ENCODE measurements around the gene GRID1.

GRCh38 chr10:86226781-86227201, 139.8 kb downstream of the GRID1 start:
- TF ChIP-seq, protein P1, sequence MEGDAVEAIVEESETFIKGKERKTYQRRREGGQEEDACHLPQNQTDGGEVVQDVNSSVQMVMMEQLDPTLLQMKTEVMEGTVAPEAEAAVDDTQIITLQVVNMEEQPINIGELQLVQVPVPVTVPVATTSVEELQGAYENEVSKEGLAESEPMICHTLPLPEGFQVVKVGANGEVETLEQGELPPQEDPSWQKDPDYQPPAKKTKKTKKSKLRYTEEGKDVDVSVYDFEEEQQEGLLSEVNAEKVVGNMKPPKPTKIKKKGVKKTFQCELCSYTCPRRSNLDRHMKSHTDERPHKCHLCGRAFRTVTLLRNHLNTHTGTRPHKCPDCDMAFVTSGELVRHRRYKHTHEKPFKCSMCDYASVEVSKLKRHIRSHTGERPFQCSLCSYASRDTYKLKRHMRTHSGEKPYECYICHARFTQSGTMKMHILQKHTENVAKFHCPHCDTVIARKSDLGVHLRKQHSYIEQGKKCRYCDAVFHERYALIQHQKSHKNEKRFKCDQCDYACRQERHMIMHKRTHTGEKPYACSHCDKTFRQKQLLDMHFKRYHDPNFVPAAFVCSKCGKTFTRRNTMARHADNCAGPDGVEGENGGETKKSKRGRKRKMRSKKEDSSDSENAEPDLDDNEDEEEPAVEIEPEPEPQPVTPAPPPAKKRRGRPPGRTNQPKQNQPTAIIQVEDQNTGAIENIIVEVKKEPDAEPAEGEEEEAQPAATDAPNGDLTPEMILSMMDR (IDR thresholded peaks at IDR 0.05), result no peak
- TF ChIP-seq NR2C2 (CRISPR knock-in tag; IDR thresholded peaks at IDR 0.05), result no peak

Data from WTC11 (cell line).